Keratinocyte (primary cell): ENCODE data around the gene AP3B1. TPM values are rescaled to one million over a fixed set of nuclear protein-coding genes. Genes with fewer than 3 reads are reported as not detected.

Experiments used
- DNase-seq: peaks from one replicate; pipeline ENCODE4 v3.0.0-alpha.2; 2011; ENCODE audit warnings: low read depth, missing footprints, low spot score
- FAIRE-seq: peaks from 2 replicates; lab custom pipeline; 2011; peaks lifted over from hg19 to GRCh38; lab: Jason Lieb, UNC
- H2AFZ ChIP-seq: 2 replicates; pipeline ENCODE4 v1.6.0; 2012; ENCODE audit warnings: low read length, control low read depth, inconsistent platforms; ENCODE audit not compliant: control insufficient read depth
- H3K27ac ChIP-seq: 2 replicates; pipeline ENCODE4 v1.5.1; 2011; ENCODE audit warnings: low read length; ENCODE audit not compliant: control insufficient read depth, insufficient read depth
- H3K27me3 ChIP-seq: 3 replicates; pipeline ENCODE4 v1.6.0; 2011; ENCODE audit warnings: low read length; ENCODE audit not compliant: control insufficient read depth, insufficient read depth; ENCODE audit errors: extremely low read depth
- H3K36me3 ChIP-seq, 2 experiments: 2 replicates in 1 of 2; 3 replicates in 1 of 2; pipeline ENCODE4 v1.5.1; 2011; ENCODE audit warnings: low read length in 2 of 2, mild to moderate bottlenecking in 1 of 2; ENCODE audit not compliant: control insufficient read depth in 2 of 2, insufficient read depth in 2 of 2; ENCODE audit errors: extremely low read depth in 1 of 2
- H3K4me1 ChIP-seq: 3 replicates; pipeline ENCODE4 v1.5.1; 2011; ENCODE audit warnings: low read length; ENCODE audit not compliant: control insufficient read depth, insufficient read depth; ENCODE audit errors: extremely low read depth
- H3K4me2 ChIP-seq: 3 replicates; pipeline ENCODE4 v1.6.0; 2011; ENCODE audit warnings: low read depth, low read length; ENCODE audit not compliant: control insufficient read depth, insufficient read depth; ENCODE audit errors: extremely low read depth
- H3K4me3 ChIP-seq, 3 experiments: fragments of 200-600 bp in 1 of 3; sonication (generic) in 1 of 3; 2 replicates in 2 of 3; 3 replicates in 1 of 3; pipeline ENCODE4 v1.5.1; 2011 to 2016; ENCODE audit warnings: low read length in 3 of 3, mild to moderate bottlenecking in 3 of 3, control low read depth in 2 of 3, inconsistent platforms in 1 of 3, low read depth in 1 of 3, mixed read lengths in 1 of 3, mixed run types in 1 of 3, moderate library complexity in 1 of 3; ENCODE audit not compliant: control insufficient read depth in 2 of 3, insufficient read depth in 2 of 3; ENCODE audit errors: extremely low read depth in 1 of 3
- H3K79me2 ChIP-seq: 2 replicates; pipeline ENCODE4 v1.6.0; 2012; ENCODE audit warnings: low read length; ENCODE audit not compliant: control insufficient read depth, insufficient read depth
- H3K9ac ChIP-seq: 3 replicates; pipeline ENCODE4 v1.6.0; 2011; ENCODE audit warnings: low read length; ENCODE audit not compliant: control insufficient read depth, insufficient read depth; ENCODE audit errors: extremely low read depth
- H3K9me1 ChIP-seq: 3 replicates; pipeline ENCODE4 v1.6.0; 2011; ENCODE audit warnings: low read length; ENCODE audit not compliant: control insufficient read depth, insufficient read depth; ENCODE audit errors: extremely low read depth
- H3K9me3 ChIP-seq: 2 replicates; pipeline ENCODE4 v1.5.1; 2012; ENCODE audit warnings: low read depth, low read length; ENCODE audit not compliant: control insufficient read depth
- H4K20me1 ChIP-seq: 3 replicates; pipeline ENCODE4 v1.6.0; 2011; ENCODE audit warnings: low read length; ENCODE audit not compliant: control insufficient read depth, insufficient read depth; ENCODE audit errors: extremely low read depth
- EZH2 ChIP-seq: IDR thresholded peaks from one replicate; pipeline ENCODE4 v1.6.1; 2012; ENCODE audit warnings: inconsistent platforms, mild to moderate bottlenecking, low read length, moderate library complexity
- dilution Hi-C: fragments of 300-500 bp; cut with MboI; formaldehyde crosslinking; loops from one replicate; pipeline ENCODE4 v1.7.0; 2020; ENCODE audit warnings: low sequenced_read_pairs; ENCODE audit not compliant: extremely low pct_ligation_motif_present
- polyA plus RNA-seq, 5 experiments: library from polyadenylated mRNA; depleted of rRNA in 3 of 5; stranded (reverse) in 3 of 5; stranded (forward) in 1 of 5; unstranded in 1 of 5; fragments of >200 nt; gene quantifications; 1 replicate in 1 of 5; 2 replicates in 3 of 5; 3 replicates in 1 of 5; pipeline versions ENCODE4 v1.2.1 to v1.2.3, GENCODE V29; 2011 to 2012; ENCODE audit warnings: missing spikeins in 2 of 5, low read depth in 1 of 5, low replicate concordance in 1 of 5
- TF ChIP-seq, protein P1 (sequence below), 3 experiments: IDR thresholded peaks in 1 of 3; conservative IDR thresholded peaks in 1 of 3; optimal IDR thresholded peaks in 1 of 3; 2 replicates in 2 of 3; 3 replicates in 1 of 3; pipeline versions ENCODE3 to v1.5.1; 2011; ENCODE audit warnings: low read length in 3 of 3, mild to moderate bottlenecking in 3 of 3, moderate library complexity in 2 of 3, control low read depth in 1 of 3, inconsistent platforms in 1 of 3; ENCODE audit not compliant: insufficient read depth in 2 of 3; ENCODE audit errors: extremely low read depth in 1 of 3

Gene AP3B1
- polyA plus RNA-seq, 1 donor (not counting 4 experiments of a cell fraction or from before 2014, with no cell fraction given): 65.1 TPM

DNA sequence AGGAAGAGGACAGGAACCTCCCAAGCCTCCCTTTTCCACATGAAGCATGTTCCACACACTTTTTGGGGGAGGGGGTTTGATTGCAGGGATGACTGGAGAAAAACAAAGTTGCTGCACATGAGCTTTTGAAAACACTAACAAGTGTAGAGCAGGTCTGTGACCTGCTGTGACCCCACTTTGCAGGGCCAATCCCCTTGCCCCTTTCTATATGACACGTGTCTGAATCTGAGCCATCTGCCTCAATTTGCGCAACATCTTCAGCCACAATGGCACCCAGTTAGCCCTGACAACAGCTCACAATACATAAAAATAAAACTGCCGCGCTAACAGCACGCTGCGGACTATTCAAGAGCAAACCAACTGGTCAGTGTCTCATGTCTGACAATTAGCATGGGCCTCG lies 290.6 kb downstream of the AP3B1 start:
- Histone ChIP-seq H3K27me3 (no peaks in the 10 kb centered on the region), H3K4me2 (no peak overlapping the region), H4K20me1 (no peaks in the 10 kb centered on the region), H3K27ac (no peak overlapping the region), H3K9me3 (no peaks in the 10 kb centered on the region), H3K9me1 (no peaks in the 10 kb centered on the region), H3K9ac (no peak overlapping the region), H2AFZ (no peak overlapping the region), H3K4me1 (no peaks in the 10 kb centered on the region), H3K4me3 (no peak overlapping the region), H3K79me2 (no peaks in the 10 kb centered on the region), H3K36me3 (peaks cover 0 to 2% of the 10 kb centered on the region in 2 experiments)
- dilution Hi-C loops: no loop called here
- TF ChIP-seq EZH2: no peak
- TF ChIP-seq, protein P1, sequence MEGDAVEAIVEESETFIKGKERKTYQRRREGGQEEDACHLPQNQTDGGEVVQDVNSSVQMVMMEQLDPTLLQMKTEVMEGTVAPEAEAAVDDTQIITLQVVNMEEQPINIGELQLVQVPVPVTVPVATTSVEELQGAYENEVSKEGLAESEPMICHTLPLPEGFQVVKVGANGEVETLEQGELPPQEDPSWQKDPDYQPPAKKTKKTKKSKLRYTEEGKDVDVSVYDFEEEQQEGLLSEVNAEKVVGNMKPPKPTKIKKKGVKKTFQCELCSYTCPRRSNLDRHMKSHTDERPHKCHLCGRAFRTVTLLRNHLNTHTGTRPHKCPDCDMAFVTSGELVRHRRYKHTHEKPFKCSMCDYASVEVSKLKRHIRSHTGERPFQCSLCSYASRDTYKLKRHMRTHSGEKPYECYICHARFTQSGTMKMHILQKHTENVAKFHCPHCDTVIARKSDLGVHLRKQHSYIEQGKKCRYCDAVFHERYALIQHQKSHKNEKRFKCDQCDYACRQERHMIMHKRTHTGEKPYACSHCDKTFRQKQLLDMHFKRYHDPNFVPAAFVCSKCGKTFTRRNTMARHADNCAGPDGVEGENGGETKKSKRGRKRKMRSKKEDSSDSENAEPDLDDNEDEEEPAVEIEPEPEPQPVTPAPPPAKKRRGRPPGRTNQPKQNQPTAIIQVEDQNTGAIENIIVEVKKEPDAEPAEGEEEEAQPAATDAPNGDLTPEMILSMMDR (optimal IDR thresholded peaks at IDR 0.05 in 1 of 3, IDR thresholded peaks at IDR 0.05 in 1 of 3, conservative IDR thresholded peaks at IDR 0.05 in 1 of 3; ENCODE audit: extremely low read depth in 1 of 3, insufficient read depth in 2 of 3, low read length in 3 of 3): no peak
- DNase-seq (no peak), FAIRE-seq (no peak)

DNA sequence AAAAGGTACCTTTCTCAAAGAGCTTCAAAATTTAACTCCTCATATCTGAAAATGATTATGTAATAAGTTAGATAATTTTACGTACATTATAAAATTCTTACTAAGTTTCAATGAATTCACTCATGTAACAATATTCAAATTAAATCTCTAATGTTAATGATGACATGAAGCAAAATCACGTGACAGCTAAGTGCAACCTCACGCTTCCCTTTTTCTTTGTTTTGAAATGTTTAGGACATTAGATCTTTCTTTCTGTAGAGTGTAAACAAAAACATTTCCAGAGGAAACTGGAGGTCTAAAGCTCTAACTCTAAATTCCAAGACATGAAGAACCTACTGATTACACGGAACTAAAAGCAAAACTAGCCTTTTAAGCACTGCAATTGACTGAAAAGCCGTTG lies 291.0 kb downstream of the AP3B1 start:
- H3K9me1 ChIP-seq: no peaks in the 10 kb centered on the region
- H3K4me3 ChIP-seq: no peak overlapping the region
- H3K27me3 ChIP-seq: no peaks in the 10 kb centered on the region
- H4K20me1 ChIP-seq: no peaks in the 10 kb centered on the region
- FAIRE-seq: no peak
- H3K36me3 ChIP-seq: peaks cover 0 to 4% of the 10 kb centered on the region in 2 experiments
- DNase-seq: no peak
- H3K9ac ChIP-seq: no peak overlapping the region
- dilution Hi-C loops: no loop called here
- H3K27ac ChIP-seq: no peak overlapping the region
- H3K79me2 ChIP-seq: no peaks in the 10 kb centered on the region
- H3K4me2 ChIP-seq: no peak overlapping the region
- no peak for TF ChIP-seq EZH2
- TF ChIP-seq, protein P1 (optimal IDR thresholded peaks at IDR 0.05 in 1 of 3, IDR thresholded peaks at IDR 0.05 in 1 of 3, conservative IDR thresholded peaks at IDR 0.05 in 1 of 3; ENCODE audit: extremely low read depth in 1 of 3, insufficient read depth in 2 of 3, low read length in 3 of 3): no peak
- H2AFZ ChIP-seq: no peak overlapping the region
- H3K4me1 ChIP-seq: no peaks in the 10 kb centered on the region
- no peaks in the 10 kb centered on the region for H3K9me3 ChIP-seq
